HL-60 (cell line): ENCODE data around the gene KRTAP9-6.
"Not testable (repeated sequence)": the region's sequence is repeated elsewhere in the genome, so short reads cannot be mapped to it uniquely, and the experiment has no call there.

Experiments
- GABPA ChIP-seq: IDR thresholded peaks from 2 replicates; pipeline ENCODE4 v1.6.1; 2012; ENCODE audit warnings: low read depth
- POLR2AphosphoS5 ChIP-seq: IDR thresholded peaks from 2 replicates; pipeline ENCODE4 v1.6.1; 2012; ENCODE audit warnings: low read depth
- SPI1 ChIP-seq: IDR thresholded peaks from 2 replicates; pipeline ENCODE4 v1.6.1; 2012; ENCODE audit warnings: low read depth, mild to moderate bottlenecking, borderline replicate concordance
- TF ChIP-seq, protein P1 (sequence below): IDR thresholded peaks from 2 replicates; pipeline ENCODE4 v1.6.1; 2012; ENCODE audit warnings: low read depth; ENCODE audit not compliant: insufficient replicate concordance
- TF ChIP-seq, protein P2 (sequence below): IDR thresholded peaks from one replicate; pipeline ENCODE4 v1.5.1; 2011; ENCODE audit warnings: low read length, control low read depth, inconsistent platforms; ENCODE audit not compliant: insufficient read depth

DNA sequence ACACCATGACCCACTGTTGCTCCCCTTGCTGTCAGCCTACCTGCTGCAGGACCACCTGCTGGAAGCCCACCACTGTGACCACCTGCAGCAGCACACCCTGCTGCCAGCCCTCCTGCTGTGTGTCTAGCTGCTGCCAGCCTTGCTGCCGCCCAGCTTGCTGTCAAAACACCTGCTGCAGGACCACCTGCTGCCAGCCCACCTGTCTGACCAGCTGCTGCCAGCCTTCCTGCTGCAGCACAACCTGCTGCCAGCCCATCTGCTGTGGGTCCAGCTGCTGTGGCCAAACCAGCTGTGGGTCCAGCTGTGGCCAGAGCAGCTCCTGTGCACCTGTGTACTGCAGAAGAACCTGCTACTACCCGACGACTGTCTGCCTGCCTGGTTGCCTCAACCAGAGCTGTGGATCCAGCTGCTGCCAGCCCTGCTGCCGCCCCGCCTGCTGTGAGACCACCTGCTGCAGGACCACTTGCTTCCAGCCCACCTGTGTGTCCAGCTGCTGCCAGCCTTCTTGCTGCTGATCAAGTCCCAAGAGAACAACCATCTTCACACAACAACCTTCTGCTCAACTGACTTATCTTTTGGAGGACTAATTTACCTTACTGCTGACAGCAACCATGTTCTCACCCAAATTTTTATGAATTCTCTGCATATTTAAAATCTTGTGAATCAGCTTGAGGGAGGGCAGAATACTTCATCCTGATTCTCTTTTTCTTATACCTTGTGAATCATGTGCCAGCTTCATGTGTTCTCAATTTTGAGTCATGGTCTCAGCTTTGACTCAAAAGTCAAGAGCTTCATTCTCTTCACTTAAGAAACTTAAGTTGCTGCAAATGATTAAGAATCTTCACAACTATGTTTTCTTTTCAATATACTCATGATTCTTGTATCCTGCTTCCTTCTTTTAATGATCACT is 9.5 kb upstream of the KRTAP9-6 start, which contains the start of gene KRTAP9-9:
- TF ChIP-seq GABPA, POLR2AphosphoS5, SPI1: not testable (repeated sequence)
- TF ChIP-seq, protein P1, sequence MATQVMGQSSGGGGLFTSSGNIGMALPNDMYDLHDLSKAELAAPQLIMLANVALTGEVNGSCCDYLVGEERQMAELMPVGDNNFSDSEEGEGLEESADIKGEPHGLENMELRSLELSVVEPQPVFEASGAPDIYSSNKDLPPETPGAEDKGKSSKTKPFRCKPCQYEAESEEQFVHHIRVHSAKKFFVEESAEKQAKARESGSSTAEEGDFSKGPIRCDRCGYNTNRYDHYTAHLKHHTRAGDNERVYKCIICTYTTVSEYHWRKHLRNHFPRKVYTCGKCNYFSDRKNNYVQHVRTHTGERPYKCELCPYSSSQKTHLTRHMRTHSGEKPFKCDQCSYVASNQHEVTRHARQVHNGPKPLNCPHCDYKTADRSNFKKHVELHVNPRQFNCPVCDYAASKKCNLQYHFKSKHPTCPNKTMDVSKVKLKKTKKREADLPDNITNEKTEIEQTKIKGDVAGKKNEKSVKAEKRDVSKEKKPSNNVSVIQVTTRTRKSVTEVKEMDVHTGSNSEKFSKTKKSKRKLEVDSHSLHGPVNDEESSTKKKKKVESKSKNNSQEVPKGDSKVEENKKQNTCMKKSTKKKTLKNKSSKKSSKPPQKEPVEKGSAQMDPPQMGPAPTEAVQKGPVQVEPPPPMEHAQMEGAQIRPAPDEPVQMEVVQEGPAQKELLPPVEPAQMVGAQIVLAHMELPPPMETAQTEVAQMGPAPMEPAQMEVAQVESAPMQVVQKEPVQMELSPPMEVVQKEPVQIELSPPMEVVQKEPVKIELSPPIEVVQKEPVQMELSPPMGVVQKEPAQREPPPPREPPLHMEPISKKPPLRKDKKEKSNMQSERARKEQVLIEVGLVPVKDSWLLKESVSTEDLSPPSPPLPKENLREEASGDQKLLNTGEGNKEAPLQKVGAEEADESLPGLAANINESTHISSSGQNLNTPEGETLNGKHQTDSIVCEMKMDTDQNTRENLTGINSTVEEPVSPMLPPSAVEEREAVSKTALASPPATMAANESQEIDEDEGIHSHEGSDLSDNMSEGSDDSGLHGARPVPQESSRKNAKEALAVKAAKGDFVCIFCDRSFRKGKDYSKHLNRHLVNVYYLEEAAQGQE: not testable (repeated sequence)
- TF ChIP-seq, protein P2, sequence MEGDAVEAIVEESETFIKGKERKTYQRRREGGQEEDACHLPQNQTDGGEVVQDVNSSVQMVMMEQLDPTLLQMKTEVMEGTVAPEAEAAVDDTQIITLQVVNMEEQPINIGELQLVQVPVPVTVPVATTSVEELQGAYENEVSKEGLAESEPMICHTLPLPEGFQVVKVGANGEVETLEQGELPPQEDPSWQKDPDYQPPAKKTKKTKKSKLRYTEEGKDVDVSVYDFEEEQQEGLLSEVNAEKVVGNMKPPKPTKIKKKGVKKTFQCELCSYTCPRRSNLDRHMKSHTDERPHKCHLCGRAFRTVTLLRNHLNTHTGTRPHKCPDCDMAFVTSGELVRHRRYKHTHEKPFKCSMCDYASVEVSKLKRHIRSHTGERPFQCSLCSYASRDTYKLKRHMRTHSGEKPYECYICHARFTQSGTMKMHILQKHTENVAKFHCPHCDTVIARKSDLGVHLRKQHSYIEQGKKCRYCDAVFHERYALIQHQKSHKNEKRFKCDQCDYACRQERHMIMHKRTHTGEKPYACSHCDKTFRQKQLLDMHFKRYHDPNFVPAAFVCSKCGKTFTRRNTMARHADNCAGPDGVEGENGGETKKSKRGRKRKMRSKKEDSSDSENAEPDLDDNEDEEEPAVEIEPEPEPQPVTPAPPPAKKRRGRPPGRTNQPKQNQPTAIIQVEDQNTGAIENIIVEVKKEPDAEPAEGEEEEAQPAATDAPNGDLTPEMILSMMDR: not testable (repeated sequence)
